HG03342 (cell line): ENCODE results near the gene BICC1.

ENCODE experiments used
- ATAC-seq: cut with Tn5 transposase; IDR thresholded peaks from one replicate; pipeline ENCODE4 v1.9.1; 2021; ENCODE audit warnings: mild to moderate bottlenecking, moderate library complexity; ENCODE audit not compliant: unreplicated experiment

BICC1 gene

GRCh38 chr10:58807629-58808022, 295.0 kb downstream of the BICC1 start:
- ATAC-seq = no peak

DNA sequence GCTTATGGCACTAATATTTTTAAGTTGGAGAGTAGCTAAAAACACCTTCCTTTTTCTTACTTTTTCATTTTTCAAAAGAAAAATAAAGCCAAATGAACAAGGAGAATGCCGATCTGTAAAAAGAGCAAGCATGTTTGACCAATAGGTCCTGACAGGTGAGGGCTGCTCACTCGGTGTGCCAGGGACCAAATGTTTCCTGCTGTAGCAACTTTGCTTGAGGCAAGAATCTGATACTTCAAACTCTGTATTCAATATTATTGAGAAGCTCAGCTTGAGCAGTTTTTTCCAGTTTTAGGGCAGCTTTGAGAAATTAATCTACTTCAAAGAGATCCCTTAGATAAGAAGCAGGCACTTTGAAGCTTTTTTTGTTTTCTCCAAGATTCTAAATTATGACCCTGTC, 298.1 kb downstream of the BICC1 start:
- no peak for ATAC-seq

DNA sequence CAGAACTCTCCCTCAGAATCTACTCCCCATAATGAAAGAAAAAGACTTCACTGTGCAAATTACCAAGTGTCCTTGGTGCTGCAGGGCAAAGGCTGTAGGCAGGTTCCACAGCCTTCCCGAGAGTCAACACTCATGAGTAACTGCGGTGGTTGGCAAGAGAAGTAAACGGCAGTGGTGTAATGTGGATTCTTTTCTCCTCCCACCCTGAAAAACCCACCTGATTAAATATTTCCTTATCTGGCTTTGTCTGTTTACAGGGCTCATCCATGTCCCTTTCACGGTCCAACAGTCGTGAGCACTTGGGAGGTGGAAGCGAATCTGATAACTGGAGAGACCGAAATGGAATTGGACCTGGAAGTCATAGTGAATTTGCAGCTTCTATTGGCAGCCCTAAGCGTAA, 300.9 kb downstream of the BICC1 start:
- no peak for ATAC-seq

GRCh38 chr10:58817201-58817846, 304.7 kb downstream of the BICC1 start:
- no peak for ATAC-seq

GRCh38 chr10:58818900-58819299, 306.2 kb downstream of the BICC1 start:
- ATAC-seq = no peak

- ATAC-seq = no peak
These were observed 307.7 kb downstream of the BICC1 start for GRCh38 chr10:58820386-58820785.

GRCh38 chr10:58820861-58821751, 308.4 kb downstream of the BICC1 start:
- ATAC-seq = no peak

DNA sequence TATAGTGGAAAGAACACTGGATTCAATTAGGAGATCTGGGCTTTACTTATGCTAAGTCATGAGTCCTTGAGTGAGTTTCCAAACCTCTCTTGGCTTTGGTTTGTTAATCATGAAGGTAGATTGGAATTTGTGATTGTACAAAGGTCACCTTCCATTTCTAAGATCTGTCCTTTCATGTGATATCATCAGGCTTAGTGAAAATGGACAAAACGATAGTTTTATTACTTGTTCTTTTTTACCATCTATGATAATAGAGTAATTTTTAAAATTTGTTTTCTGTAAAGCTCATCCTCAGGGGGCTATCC, 309.0 kb downstream of the BICC1 start:
- ATAC-seq = no peak

GRCh38 chr10:58823983-58824382, 311.3 kb downstream of the BICC1 start:
- ATAC-seq = no peak

DNA sequence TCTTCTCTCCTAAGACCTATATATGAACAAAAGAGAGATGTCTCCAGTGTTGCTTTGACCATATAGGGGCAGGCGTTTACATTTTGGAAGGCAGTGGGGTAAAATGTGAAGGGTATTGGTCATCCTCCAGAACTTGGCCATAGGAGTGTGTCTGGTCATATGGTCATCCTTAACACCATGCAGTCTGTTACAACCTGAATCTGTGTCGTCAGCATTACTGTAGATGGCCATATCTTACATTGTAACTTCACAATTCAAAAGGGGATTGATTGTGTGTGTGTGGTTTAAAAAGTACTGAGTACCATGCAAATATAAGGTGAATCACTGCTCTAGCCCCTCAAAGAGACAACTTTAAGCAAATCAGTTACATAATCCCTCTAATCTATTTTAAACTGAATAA, 311.7 kb downstream of the BICC1 start:
- no peak for ATAC-seq

DNA sequence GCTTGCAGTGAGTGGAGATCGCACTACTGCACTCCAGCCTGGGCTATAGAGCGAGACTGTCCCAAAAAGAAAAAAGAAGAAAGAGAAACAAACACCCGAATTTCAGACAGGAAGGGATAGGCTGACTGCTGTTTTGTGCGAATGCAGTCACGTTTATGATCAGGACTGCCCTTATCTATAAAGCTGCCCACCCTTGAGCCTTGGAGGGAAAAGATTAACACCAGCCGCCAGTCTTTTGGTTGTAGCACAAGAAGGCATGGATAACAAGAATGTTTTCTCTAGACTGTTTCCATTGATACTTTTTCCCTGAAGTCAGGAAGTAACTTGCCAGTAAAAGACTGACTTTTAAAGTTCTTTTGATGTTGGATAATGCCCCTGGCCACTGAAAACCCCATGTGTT, 314.0 kb downstream of the BICC1 start:
- ATAC-seq = no peak

GRCh38 chr10:58827381-58827780, 314.7 kb downstream of the BICC1 start:
- ATAC-seq = no peak

- ATAC-seq = no peak
These were observed 317.2 kb downstream of the BICC1 start for GRCh38 chr10:58829839-58830238.

- no peak for ATAC-seq
These were observed 318.0 kb downstream of the BICC1 start for GRCh38 chr10:58830697-58831096.

DNA sequence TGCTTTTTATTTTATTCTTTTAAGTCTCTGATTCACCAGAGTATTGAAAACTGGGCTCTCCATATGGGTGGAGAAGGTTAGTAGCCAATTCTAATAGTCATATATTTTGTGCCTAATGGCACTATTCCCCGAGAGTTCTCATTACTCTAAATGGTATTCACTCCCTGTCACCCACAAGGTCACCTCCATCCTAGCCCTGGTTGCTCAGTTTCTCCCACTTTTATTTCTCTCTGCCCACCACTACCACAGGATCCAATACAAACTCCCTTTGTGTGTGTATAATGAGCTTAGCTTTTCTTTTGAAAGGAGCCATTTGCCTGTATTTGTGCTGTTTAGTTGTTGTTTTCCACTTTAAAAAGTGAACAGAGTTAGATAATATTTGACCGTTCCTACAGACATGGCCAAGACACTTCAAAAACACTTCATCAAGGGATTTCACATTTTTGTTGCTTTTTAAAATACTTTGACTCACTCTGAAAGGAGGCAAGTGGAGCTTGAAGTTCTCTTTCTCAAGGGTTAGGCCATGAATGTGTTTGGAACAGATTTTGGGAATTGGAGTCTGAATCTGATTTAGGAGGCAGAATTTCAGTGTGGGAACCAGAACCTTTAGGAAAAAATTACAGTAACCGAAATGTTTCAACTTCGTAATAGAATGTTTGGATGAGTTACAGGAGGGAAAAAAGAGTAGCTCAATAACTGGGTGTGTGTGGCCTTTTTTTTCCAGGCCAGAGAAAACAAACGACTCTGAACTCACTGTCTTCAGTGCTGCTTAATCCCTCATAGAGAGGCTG, 321.3 kb downstream of the BICC1 start:
- no peak for ATAC-seq

DNA sequence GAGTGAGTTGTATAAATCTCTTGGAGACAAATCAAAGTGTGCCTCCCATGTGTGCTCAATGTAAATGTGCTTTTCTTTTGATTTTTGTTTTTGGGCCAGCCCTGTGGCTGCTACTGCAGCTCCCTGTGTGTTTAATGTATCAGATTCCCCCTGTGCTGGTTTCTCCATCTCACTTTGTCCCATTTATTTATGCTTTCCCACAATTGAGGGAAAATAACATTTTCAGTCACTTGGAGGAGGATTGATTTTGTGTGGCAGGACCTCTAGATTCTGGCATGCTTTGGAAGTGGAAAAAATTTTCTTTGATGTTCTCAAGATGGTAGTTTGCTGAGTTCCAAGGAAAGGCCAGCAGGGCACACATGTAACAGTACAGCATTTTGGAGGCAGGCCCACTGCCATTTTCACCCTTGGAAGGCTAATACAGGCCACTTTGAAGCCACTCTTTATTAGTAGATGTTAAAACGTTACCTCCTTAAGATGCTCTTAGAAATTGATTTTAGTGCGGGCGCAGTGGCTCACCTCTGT, 323.6 kb downstream of the BICC1 start:
- ATAC-seq = no peak

- ATAC-seq = no peak
These were observed 324.4 kb downstream of the BICC1 start for GRCh38 chr10:58836991-58837575.

GRCh38 chr10:58837826-58838225, 325.2 kb downstream of the BICC1 start:
- no peak for ATAC-seq

- no peak for ATAC-seq
These were observed 326.0 kb downstream of the BICC1 start for GRCh38 chr10:58838561-58839208.

GRCh38 chr10:58839771-58840170, 327.1 kb downstream of the BICC1 start:
- ATAC-seq = no peak
